Gastrocnemius medialis (tissue), 4 donors: ENCODE data around the gene TFEC. TPM values are rescaled to one million over a fixed set of nuclear protein-coding genes. Genes with fewer than 3 reads are reported as not detected.

ENCODE experiments used
- ATAC-seq, 2 donors: fragments of 150-250 bp; one replicate each; pipeline ENCODE4 v1.9.1; 2016
- DNase-seq, 2 donors: peaks; one replicate each; pipeline ENCODE4 v3.0.0-alpha.2; 2019
- H3K27ac ChIP-seq, 4 donors: fragments of 200-600 bp; sonication (generic); 1 replicate in 1 of 4; 2 replicates in 3 of 4; pipeline ENCODE4 v1.5.1; 2016 to 2018; ENCODE audit warnings: mild to moderate bottlenecking in 2 of 4, moderate library complexity in 1 of 4
- H3K27me3 ChIP-seq, 3 donors: fragments of 200-600 bp; sonication (generic) in 2 of 3; 1 replicate in 1 of 3; 2 replicates in 2 of 3; pipeline versions ENCODE4 v1.5.1 to v1.6.0; 2016 to 2019; ENCODE audit warnings: mild to moderate bottlenecking in 1 of 3, moderate library complexity in 1 of 3
- H3K36me3 ChIP-seq, 2 donors: fragments of 200-600 bp; sonication (generic) in 1 of 2; one replicate each; pipeline ENCODE4 v1.5.1; 2017 to 2018
- H3K4me1 ChIP-seq, 2 donors: fragments of 200-600 bp; sonication (generic) in 1 of 2; one replicate each; pipeline ENCODE4 v1.5.1; 2016 to 2017; ENCODE audit warnings: mild to moderate bottlenecking in 2 of 2
- H3K4me3 ChIP-seq, 4 donors: fragments of 200-600 bp; sonication (generic) in 3 of 4; 1 replicate in 1 of 4; 2 replicates in 3 of 4; pipeline ENCODE4 v1.5.1; 2016 to 2019; ENCODE audit warnings: mild to moderate bottlenecking in 2 of 4
- H3K9me3 ChIP-seq, 3 donors: fragments of 200-600 bp; sonication (generic) in 2 of 3; 1 replicate in 1 of 3; 2 replicates in 2 of 3; pipeline ENCODE4 v1.5.1; 2016 to 2019
- CTCF ChIP-seq, 5 experiments: fragments of 450-650 bp in 3 of 5; fragments of 200-600 bp in 2 of 5; sonication (generic) in 2 of 5; IDR thresholded peaks in 4 of 5; conservative IDR thresholded peaks in 1 of 5; 1 replicate in 4 of 5; 2 replicates in 1 of 5; pipeline ENCODE4 v1.5.1; 2016 to 2019; ENCODE audit warnings: antibody characterized with exemption in 5 of 5, mild to moderate bottlenecking in 3 of 5, moderate library complexity in 3 of 5
- POLR2A ChIP-seq, 2 donors: fragments of 450-650 bp; IDR thresholded peaks; one replicate each; pipeline ENCODE4 v1.6.1; 2017; ENCODE audit warnings: antibody characterized with exemption in 2 of 2, mild to moderate bottlenecking in 2 of 2, moderate library complexity in 2 of 2
- in situ Hi-C, 4 donors: fragments of 200-750 bp; cut with MboI; loops; one replicate each; pipeline versions ENCODE4 v1.15.0 to v1.8.0; 2017; ENCODE audit warnings: low sequenced_read_pairs in 4 of 4
- intact Hi-C: fragments of 100-400 bp; cut with DNase I; formaldehyde crosslinking; loops from one replicate; pipeline ENCODE4 v1.15.1; 2023; ENCODE audit warnings: low total_unique reads
- total RNA-seq, 4 donors: library from RNA; depleted of rRNA; stranded (reverse); fragments of >200 nt; gene quantifications; one replicate each; pipeline versions ENCODE4 v1.1.0 to v1.2.3, GENCODE V29; 2016

Gene TFEC
- total RNA-seq, 4 donors from 2014 or later, result 0.17 to 0.91 (median 0.72) TPM

- DNase-seq (no peak), ATAC-seq (no peak)
- H3K4me1 ChIP-seq, result no peaks in the 10 kb centered on the region
These were observed 5.4 kb downstream of the TFEC start for GRCh38 chr7:116024826-116025809.

GRCh38 chr7:116021237-116021636, 9.3 kb downstream of the TFEC start:
- ATAC-seq (no peak), DNase-seq (no peak)
- in situ Hi-C loops, result no loop called here
- Histone ChIP-seq H3K4me1 (no peaks in the 10 kb centered on the region), H3K27me3 (no peaks in the 10 kb centered on the region), H3K36me3 (no peaks in the 10 kb centered on the region), H3K9me3 (no peaks in the 10 kb centered on the region), H3K27ac (no peak overlapping the region), H3K4me3 (no peak overlapping the region)
- TF ChIP-seq POLR2A (IDR thresholded peaks at IDR 0.05), result no peak
- no peak for TF ChIP-seq CTCF (IDR thresholded peaks at IDR 0.05 in 4 of 5, conservative IDR thresholded peaks at IDR 0.05 in 1 of 5)
- intact Hi-C loops, result no loop called here

More at GRCh38 chr7:116024826-116025809, 5.4 kb downstream of the TFEC start:
- Histone ChIP-seq H3K27me3 (no peaks in the 10 kb centered on the region), H3K4me3 (no peak overlapping the region), H3K9me3 (no peaks in the 10 kb centered on the region), H3K36me3 (no peaks in the 10 kb centered on the region), H3K27ac (no peak overlapping the region)
- intact Hi-C loops (no loop called here), in situ Hi-C loops (no loop called here)
- TF ChIP-seq POLR2A (IDR thresholded peaks at IDR 0.05) (no peak), CTCF (IDR thresholded peaks at IDR 0.05 in 4 of 5, conservative IDR thresholded peaks at IDR 0.05 in 1 of 5) (no peak)

GRCh38 chr7:116018731-116019130, 11.8 kb downstream of the TFEC start:
- Histone ChIP-seq H3K4me3 (no peak overlapping the region), H3K27me3 (no peaks in the 10 kb centered on the region), H3K4me1 (no peaks in the 10 kb centered on the region), H3K27ac (no peak overlapping the region), H3K9me3 (no peaks in the 10 kb centered on the region), H3K36me3 (no peaks in the 10 kb centered on the region)
- in situ Hi-C loops (no loop called here), intact Hi-C loops (no loop called here)
- ATAC-seq (no peak), DNase-seq (no peak)
- TF ChIP-seq CTCF (IDR thresholded peaks at IDR 0.05 in 4 of 5, conservative IDR thresholded peaks at IDR 0.05 in 1 of 5), result no peak
- no peak for TF ChIP-seq POLR2A (IDR thresholded peaks at IDR 0.05)

GRCh38 chr7:116013675-116014074, 16.9 kb downstream of the TFEC start:
- Histone ChIP-seq H3K9me3 (no peaks in the 10 kb centered on the region), H3K4me1 (no peaks in the 10 kb centered on the region), H3K27me3 (no peaks in the 10 kb centered on the region), H3K27ac (no peak overlapping the region), H3K4me3 (no peak overlapping the region), H3K36me3 (no peaks in the 10 kb centered on the region)
- intact Hi-C loops (no loop called here), in situ Hi-C loops (no loop called here)
- TF ChIP-seq CTCF (IDR thresholded peaks at IDR 0.05 in 4 of 5, conservative IDR thresholded peaks at IDR 0.05 in 1 of 5) (no peak), POLR2A (IDR thresholded peaks at IDR 0.05) (no peak)
- DNase-seq (no peak), ATAC-seq (no peak)
